Right renal cortex interstitium (tissue), 3 donors: Measurements from ENCODE around the gene OR51T1. TPM values are rescaled to one million over a fixed set of nuclear protein-coding genes. Genes with fewer than 3 reads are reported as not detected.

Source experiments
- DNase-seq, 3 donors: peaks; one replicate each; pipeline ENCODE4 v3.0.0-alpha.2; 2013; ENCODE audit warnings: low read depth in 3 of 3, low spot score in 2 of 3
- polyA plus RNA-seq, 3 donors: library from polyadenylated mRNA; unstranded; fragments of 120-200 nt; gene quantifications; one replicate each; pipeline ENCODE4 v1.2.1, GENCODE V29; 2013; ENCODE audit not compliant: insufficient read length in 3 of 3

Gene OR51T1
- polyA plus RNA-seq, 3 donors: not detected

DNA sequence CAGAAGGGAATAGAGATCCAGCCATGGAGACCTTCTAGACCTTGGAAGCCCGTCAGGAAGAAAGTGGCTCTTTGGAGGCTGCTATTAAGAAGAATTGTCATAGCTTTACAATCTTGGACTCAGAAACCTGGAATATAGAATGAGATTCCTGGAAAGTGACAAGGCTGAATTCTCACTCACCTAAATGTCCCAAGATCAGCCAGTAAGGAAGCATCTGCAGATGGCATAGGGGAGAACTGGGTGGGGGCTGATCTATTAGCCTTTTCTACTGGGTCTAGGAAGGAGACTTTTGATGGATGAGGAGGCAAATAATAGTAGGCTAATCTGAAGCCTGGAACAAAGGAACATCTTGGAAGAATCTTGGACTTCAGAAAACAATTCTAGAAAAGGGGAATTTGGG, 42.5 kb downstream of the OR51T1 start, which contains the start of gene OR51G1:
Gene OR51G1, minus strand, starts transcription at position 101 of the 400 bp plus-strand sequence. Its CDS starts 0 bp downstream, at position 101.
- DNase-seq: no peak

DNA sequence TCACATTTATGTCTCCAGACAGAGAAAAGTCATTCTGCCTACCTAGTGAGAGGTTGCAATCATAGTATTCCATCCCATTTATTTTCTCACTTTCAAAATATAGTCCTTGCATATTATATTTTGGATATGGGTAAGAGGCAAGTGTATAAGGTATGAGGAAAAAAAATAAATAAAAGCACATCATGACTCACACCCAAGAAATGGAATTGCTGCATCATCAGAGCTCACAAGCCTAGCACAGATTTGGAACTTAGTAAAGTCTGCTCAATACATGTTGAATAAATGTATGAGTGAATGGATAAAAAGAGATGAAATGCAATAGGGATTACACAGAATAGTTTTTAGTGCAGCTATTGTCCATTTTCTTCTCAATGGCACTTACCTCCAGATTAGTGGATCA, 44.9 kb downstream of the OR51T1 start:
- no peak for DNase-seq

Other genes with a start within 250 kb of the OR51T1 start
- gene OR51D1, start 244.4 kb upstream of the OR51T1 start, polyA plus RNA-seq: not detected
- gene OR51E1, start 237.9 kb upstream of the OR51T1 start, polyA plus RNA-seq: 1 to 10 TPM; 1.4 to 1.8 (median 1.5) TPM
- under 1 TPM; 0.52 to 0.64 (median 0.53) TPM for gene OR51E2, start 184.0 kb upstream of the OR51T1 start, polyA plus RNA-seq
- under 1 TPM; 0.31 to 0.50 (median 0.39) TPM for gene MMP26, start 177.1 kb upstream of the OR51T1 start, polyA plus RNA-seq
- not detected for gene OR51F1, start 112.0 kb upstream of the OR51T1 start, polyA plus RNA-seq
- not detected for gene OR52R1, start 77.5 kb upstream of the OR51T1 start, polyA plus RNA-seq
- gene OR51F2, start 60.6 kb upstream of the OR51T1 start, polyA plus RNA-seq: not detected
- gene OR51S1, start 32.7 kb upstream of the OR51T1 start, polyA plus RNA-seq: not detected
- not detected for gene OR51A7, start 21.9 kb downstream of the OR51T1 start, polyA plus RNA-seq
- not detected for gene OR51G2, start 37.5 kb downstream of the OR51T1 start, polyA plus RNA-seq
- gene OR51G1, start 42.4 kb downstream of the OR51T1 start, polyA plus RNA-seq: not detected
- not detected for gene OR51A4, start 65.7 kb downstream of the OR51T1 start, polyA plus RNA-seq
- not detected for gene OR51A2, start 73.8 kb downstream of the OR51T1 start, polyA plus RNA-seq
- under 1 TPM in 2 of 3 donors, not detected in 1; 0.08 TPM for gene OR51L1, start 113.0 kb downstream of the OR51T1 start, polyA plus RNA-seq
- gene OR52J3, start 164.6 kb downstream of the OR51T1 start, polyA plus RNA-seq: not detected
- gene OR52E2, start 177.7 kb downstream of the OR51T1 start, polyA plus RNA-seq: not detected
- gene OR52E1, start 187.7 kb downstream of the OR51T1 start, polyA plus RNA-seq: not detected